NCI-H2196 treated with DMSO at 0.1 percent for 48 hours (cell line): Measurements from ENCODE around the gene SLC35F6.
A peak's percentile ranks its signal among the peaks of the same experiment; 100 is the strongest.
"Not testable (repeated sequence)": the region's sequence is repeated elsewhere in the genome, so short reads cannot be mapped to it uniquely, and the experiment has no call there.

Experiments
- DNase-seq: peaks from one replicate; lab custom pipeline; 2025; ENCODE audit not compliant: unreplicated experiment; lab: John Stamatoyannopoulos, UW

Gene SLC35F6

GRCh38 chr2:26814072-26814765, 50.1 kb downstream of the SLC35F6 start:
- not testable (repeated sequence) for DNase-seq

- peak; percentile 80 for DNase-seq
These were observed 52.8 kb downstream of the SLC35F6 start for GRCh38 chr2:26816893-26817292.

- DNase-seq, result no peak
These were observed 54.2 kb downstream of the SLC35F6 start for GRCh38 chr2:26818255-26818654.

- DNase-seq, result no peak
These were observed 54.9 kb downstream of the SLC35F6 start for GRCh38 chr2:26818972-26819371.

GRCh38 chr2:26820932-26821331, 56.8 kb downstream of the SLC35F6 start:
- no peak for DNase-seq

GRCh38 chr2:26822877-26823276, 58.8 kb downstream of the SLC35F6 start:
- no peak for DNase-seq
